Astrocyte of the spinal cord (primary cell): Measurements from ENCODE around the gene DCANP1.

Source experiments
- DNase-seq: peaks from one replicate; pipeline ENCODE4 v3.0.0; 2011; ENCODE audit warnings: low read depth, low spot score
- H3K4me3 ChIP-seq: 2 replicates; pipeline ENCODE4 v1.5.1; 2011; ENCODE audit warnings: low read depth, mild to moderate bottlenecking, low read length, moderate library complexity
- CTCF ChIP-seq: IDR thresholded peaks from 2 replicates; pipeline ENCODE4 v1.5.1; 2012; ENCODE audit warnings: low read depth, mild to moderate bottlenecking, low read length, inconsistent platforms
- in situ Hi-C: cut with HindIII; loops from 2 replicates; pipeline ENCODE4 v1.10.0; 2017; ENCODE audit warnings: low sequenced_read_pairs

Gene DCANP1

GRCh38 chr5:135402031-135402430 is 45.1 kb downstream of the DCANP1 start:
- DNase-seq: no peak
- in situ Hi-C loops: no loop called here
- no peak for TF ChIP-seq CTCF
- no peak overlapping the region for H3K4me3 ChIP-seq

GRCh38 chr5:135400866-135401265 is 46.3 kb downstream of the DCANP1 start:
- DNase-seq: no peak
- no peak for TF ChIP-seq CTCF
- no peak overlapping the region for H3K4me3 ChIP-seq
- in situ Hi-C loops: no loop called here

- in situ Hi-C loops: no loop called here
- H3K4me3 ChIP-seq: peak overlapping the region; percentile 61
- no peak for TF ChIP-seq CTCF
- no peak for DNase-seq
These were observed 47.2 kb downstream of the DCANP1 start for GRCh38 chr5:135399794-135400542.

- peak; percentile 80 for DNase-seq
- no peak for TF ChIP-seq CTCF
- peak within 1 kb of the TSS; percentile 74 for H3K4me3 ChIP-seq
- in situ Hi-C loops: no loop called here
These were observed 48.0 kb downstream of the DCANP1 start, which contains the start of gene MACROH2A1 for GRCh38 chr5:135398855-135399793. Gene MACROH2A1 (minus strand): TSS chr5:135399231. CDS start chr5:135389093, 10,138 bp downstream.

- DNase-seq: peak; percentile 37
- peak overlapping the region; percentile 74 for H3K4me3 ChIP-seq
- in situ Hi-C loops: no loop called here
- no peak for TF ChIP-seq CTCF
These were observed 48.8 kb downstream of the DCANP1 start for GRCh38 chr5:135398160-135398854.

GRCh38 chr5:135397084-135397483 is 50.1 kb downstream of the DCANP1 start:
- H3K4me3 ChIP-seq: no peak overlapping the region
- no peak for TF ChIP-seq CTCF
- in situ Hi-C loops: no loop called here
- DNase-seq: no peak
